HG02885 (cell line): ENCODE measurements around the gene FAM20C.
"Not testable (repeated sequence)": the region's sequence is repeated elsewhere in the genome, so short reads cannot be mapped to it uniquely, and the experiment has no call there.

ENCODE experiments used
- ATAC-seq: cut with Tn5 transposase; IDR thresholded peaks from one replicate; pipeline ENCODE4 v1.9.1; 2021; ENCODE audit warnings: mild to moderate bottlenecking; ENCODE audit not compliant: unreplicated experiment, poor library complexity

The FAM20C gene

DNA sequence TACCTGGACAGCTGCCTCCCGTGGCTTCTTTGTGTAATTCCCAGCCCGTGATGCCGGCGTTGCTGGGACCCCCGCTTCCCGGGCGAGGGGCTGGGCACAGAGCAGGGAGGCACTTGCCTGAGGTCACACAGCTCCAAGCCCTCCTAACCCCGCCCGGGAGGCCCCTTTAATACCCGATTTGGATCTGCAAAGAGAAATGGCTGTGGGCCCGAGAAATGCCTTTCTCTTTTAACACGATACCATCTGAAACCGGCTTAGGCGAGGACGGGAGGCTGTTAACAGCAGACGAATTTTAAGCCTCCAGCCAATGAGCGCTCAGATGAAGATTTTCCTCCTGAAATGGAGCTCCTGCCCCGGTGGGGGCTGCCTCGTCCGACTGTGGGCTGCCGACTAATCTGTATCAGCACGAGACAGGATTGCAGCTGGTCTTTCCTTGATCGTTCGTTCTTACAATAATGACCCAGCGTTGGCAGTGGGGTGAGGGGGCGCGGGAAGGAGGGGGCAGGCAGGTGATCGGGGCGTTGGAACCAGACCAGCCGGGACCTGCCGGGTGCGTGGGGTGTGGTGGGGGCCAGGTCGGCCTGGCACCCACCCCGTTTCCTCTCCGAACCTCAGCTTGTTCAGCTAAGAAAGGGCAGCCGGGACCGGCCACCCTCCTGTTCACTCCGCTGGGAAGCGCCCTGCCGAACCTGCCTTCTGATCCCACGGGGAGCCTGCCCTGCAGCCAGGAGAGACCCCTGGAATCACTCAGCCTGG lies 61.4 kb downstream of the FAM20C start:
- no peak for ATAC-seq

DNA sequence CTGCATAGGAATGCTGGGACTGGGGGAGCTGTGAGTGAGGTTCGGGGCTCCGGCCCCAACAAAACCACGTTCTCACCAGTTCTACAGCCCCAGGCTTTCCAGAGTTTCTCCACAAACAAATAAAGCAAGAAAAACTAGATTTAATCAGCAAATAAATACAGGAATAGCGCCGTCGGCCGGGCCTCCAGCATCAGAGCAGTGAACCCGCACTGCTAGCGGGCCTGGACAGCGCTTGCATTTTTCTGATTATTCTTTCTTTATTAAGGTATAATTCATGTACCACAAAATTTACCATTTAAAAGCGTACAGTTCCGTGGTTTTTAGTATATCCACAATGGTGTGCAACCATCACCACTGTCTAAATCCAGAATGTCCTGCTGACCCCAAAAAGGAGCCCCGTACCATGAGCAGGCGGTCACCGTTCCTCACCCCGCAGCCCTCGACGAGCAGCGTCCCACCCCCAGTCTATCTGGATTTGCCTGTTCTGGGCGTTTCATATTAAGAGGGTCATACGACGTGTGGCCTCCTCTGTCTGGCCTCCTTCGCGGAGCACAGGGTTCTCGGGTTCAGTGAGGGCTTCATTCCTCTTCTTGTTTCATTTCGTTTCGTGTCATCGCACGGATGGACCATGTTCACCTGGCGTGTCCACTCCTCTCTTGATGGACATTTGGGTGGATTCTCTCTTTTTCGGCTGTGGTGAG lies 62.1 kb downstream of the FAM20C start:
- ATAC-seq, result no peak

DNA sequence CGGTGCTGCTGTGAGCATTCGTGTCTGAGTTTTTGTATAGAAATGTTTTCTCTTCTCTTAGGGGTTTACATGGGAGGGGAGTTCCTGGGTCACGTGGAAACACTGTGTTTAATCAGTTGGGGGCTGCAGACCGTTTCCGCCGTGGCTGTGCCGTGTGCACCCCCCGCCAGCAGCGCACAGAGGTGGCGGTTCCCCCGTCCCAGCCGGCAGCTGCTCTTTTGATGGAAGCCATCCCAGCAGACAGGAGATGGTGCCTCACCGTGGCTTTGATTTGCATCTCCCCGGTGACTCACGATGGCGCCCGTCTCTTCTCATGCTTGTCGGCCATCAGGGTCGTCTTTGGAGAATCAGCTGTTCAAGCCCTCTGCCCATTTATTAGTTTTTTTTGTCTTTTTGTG lies 62.7 kb downstream of the FAM20C start:
- ATAC-seq, result no peak

- no peak for ATAC-seq
Measured at GRCh38 chr7:255721-256361, 63.5 kb downstream of the FAM20C start.

GRCh38 chr7:256461-256940 lies 64.1 kb downstream of the FAM20C start:
- ATAC-seq, result no peak

GRCh38 chr7:256981-257646 lies 64.7 kb downstream of the FAM20C start:
- no peak for ATAC-seq

DNA sequence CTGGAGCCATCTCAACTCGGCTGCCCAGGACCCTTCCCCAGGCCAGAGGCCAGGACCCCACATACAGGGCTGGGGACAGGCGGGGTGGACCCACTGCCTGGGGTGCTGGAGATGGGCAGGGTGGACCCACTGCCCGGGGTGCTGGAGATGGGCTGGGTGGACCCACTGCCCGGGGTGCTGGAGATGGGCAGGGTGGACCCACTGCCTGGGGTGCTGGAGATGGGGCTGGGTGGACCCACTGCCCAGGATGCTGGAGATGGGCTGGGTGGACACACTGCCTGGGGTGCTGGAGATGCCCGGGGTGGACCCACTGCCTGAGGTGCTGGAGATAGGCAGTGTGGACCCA lies 65.2 kb downstream of the FAM20C start:
- ATAC-seq, result no peak

DNA sequence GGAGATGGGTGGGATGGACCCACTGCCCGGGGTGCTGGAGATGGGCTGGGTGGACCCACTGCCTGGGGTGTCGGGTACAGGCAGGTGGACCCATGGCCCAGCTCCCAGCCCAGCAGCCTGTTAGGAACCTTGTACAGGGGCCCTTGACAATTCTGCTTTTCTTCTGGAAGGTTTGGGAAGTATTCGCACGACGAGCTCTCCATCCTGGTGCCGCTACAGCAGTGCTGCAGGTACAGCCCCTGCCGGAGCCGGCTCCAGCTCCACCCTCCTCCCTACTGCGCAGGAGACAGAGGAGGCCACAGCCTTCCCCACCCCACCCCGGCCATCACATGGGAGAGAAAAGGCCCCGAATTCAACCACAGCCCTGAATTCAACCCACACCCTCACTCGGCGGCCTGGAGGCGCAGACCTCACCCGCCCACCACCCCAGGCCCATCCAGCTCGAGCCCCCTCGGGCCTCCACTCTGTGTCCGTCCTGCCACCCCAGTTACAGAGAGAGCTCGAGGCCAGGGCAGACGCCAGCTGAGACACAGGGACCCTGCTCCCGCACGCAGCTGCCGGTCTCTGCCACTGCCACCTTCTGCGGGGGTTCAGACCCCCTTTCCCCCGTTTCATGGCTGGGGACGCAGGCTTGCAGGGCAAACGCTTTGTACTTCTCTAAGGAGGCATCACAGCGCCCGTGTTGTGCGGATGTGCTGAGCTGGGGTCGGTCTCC lies 66.3 kb downstream of the FAM20C start:
- ATAC-seq, result no peak

DNA sequence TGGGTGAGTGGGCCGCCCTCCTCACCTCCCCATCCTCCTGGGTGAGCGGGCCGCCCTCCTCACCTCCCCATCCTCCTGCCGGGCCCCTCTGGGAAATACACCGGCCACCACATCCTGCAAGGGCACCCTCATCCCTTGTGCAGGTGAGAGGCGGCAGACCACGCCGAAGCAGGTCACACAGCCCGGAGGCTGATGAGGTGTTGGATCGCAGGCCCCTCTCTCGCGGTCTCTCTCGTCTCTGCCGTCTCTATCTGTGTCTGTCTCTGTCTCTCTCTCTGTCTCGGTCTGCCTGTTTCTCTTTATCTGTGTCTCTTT lies 66.8 kb downstream of the FAM20C start:
- ATAC-seq, result no peak

DNA sequence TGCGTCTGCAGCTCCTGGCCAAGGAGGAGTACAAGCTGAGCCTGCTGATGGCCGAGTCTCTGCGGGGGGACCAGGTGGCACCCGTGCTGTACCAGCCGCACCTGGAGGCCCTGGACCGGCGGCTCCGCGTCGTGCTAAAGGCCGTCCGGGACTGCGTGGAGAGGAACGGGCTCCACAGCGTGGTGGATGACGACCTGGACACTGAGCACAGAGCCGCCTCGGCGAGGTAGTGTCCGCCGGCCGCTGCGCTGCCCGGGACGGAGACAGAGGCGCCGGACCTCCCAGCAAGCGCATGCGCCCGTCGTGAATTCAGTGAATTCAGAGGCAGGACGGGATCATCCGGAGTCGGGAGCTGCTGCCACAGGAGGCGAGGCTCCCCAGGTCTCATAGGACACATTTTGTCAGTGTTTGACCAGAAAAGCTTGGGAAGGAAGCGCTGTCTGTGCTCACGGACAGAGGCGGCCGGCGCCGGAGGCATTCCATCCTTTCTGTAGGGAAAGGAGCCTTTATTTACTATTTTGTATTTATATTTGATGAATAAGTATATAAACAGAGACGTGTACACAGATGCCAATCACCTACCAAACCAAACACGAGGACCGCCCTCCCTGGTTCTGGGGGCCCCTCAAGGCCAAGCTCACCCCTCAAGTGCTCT lies 67.5 kb downstream of the FAM20C start:
- ATAC-seq, result no peak

- no peak for ATAC-seq
Measured at GRCh38 chr7:260441-261281, 68.3 kb downstream of the FAM20C start.

DNA sequence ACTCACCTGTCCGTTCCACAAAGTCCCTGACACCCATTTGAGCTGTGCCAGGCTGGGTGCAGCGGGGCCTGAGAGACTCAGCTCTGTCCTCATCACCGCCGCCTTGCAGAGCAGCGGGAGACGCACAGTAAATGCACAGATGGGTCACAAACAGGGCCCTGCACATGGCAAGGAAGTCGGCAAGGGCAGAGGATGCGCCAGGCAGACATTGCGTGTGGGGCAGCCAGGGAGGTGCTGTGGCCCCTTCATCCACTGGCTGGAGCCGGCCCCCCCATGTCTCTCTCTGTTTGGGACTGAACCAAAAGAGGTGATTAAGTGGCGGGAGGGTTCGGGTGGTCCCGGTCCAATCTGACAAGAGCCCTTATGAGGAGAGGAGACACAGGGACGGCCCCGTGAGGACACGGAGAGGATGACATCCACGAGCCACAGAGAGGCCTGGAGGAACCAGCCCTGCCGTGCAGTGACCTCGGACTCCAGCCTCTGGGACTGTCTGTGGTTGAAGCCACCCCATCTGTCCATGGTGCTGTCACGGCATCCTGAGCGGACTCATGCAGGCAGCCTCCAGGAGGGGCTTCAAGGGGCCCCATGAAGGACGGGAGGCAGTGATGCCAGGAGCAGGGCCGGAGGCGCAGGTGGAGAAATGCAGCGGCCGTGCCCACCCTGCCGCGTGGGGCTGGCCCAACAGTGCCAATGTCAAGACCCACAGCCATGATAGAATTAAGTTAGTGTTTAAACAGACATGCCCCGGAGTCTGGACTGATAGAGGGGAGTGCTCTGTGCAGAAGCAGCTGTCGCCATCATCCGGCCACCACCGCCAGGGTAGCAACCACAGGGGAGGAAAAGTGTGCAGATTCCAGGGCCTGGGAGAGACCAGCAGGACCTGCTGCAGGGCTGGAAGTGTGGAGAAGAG lies 69.2 kb downstream of the FAM20C start:
- ATAC-seq, result no peak

- ATAC-seq, result no peak
Measured at GRCh38 chr7:262251-262572, 69.8 kb downstream of the FAM20C start.

- not testable (repeated sequence) for ATAC-seq
Measured at GRCh38 chr7:262631-263311, 70.4 kb downstream of the FAM20C start.

- ATAC-seq, result peak; percentile 59
Measured at GRCh38 chr7:263483-264351, 71.3 kb downstream of the FAM20C start.

- no peak for ATAC-seq
Measured at GRCh38 chr7:264541-265191, 72.3 kb downstream of the FAM20C start.
